IMR-90 (cell line): Measurements from ENCODE around the gene ATG9B. TPM values are rescaled to one million over a fixed set of nuclear protein-coding genes. Genes with fewer than 3 reads are reported as not detected.

ENCODE experiments used
- ATAC-seq: fragments of 200-7000 bp; cut with Tn5 transposase; 2 replicates; pipeline ENCODE4 v1.9.1; 2020; ENCODE audit warnings: low read depth, mild to moderate bottlenecking, moderate library complexity
- BruUV-seq: library from RNA; stranded (reverse); fragments of 400-500 nt; replicated peaks from 2 replicates; lab custom pipeline; 2021; lab: Mats Ljungman, UMichigan
- CTCF ChIA-PET: fragments of 300-600 bp; formaldehyde crosslinking; extraction: SDS; loops from one replicate; lab custom pipeline; 2021; ENCODE audit warnings: antibody characterized with exemption; lab: Yijun Ruan, JAX
- POLR2A ChIA-PET: fragments of 300-600 bp; sonication (Branson Sonifier 250); formaldehyde crosslinking; loops from one replicate; lab custom pipeline; 2022; ENCODE audit warnings: antibody characterized with exemption; ENCODE audit not compliant: unreplicated experiment; lab: Charles Lee
- DNase-seq: peaks from one replicate; pipeline ENCODE4 v3.0.0; 2013
- H2AFZ ChIP-seq: replicated peaks from 2 replicates; pipeline ENCODE3; 2013; ENCODE audit warnings: low read length, mild to moderate bottlenecking; ENCODE audit not compliant: poor library complexity
- H2AK5ac ChIP-seq: 2 replicates; pipeline ENCODE4 v1.6.1; 2013; ENCODE audit warnings: low read depth, low read length, inconsistent platforms
- H2AK9ac ChIP-seq: replicated peaks from 2 replicates; pipeline ENCODE3; 2013; ENCODE audit warnings: mild to moderate bottlenecking, low read depth, low read length, moderate library complexity; ENCODE audit not compliant: poor library complexity
- H2BK120ac ChIP-seq: 2 replicates; pipeline ENCODE4 v1.6.1; 2013; ENCODE audit warnings: low read depth, low read length, inconsistent platforms
- H2BK15ac ChIP-seq: 3 replicates; pipeline ENCODE4 v1.6.1; 2013; ENCODE audit warnings: low read depth, low read length, inconsistent platforms
- H2BK20ac ChIP-seq: 2 replicates; pipeline ENCODE4 v1.6.1; 2013; ENCODE audit warnings: low read depth, mild to moderate bottlenecking, inconsistent platforms, low read length, moderate library complexity
- H2BK5ac ChIP-seq: 2 replicates; pipeline ENCODE4 v1.6.1; 2013; ENCODE audit warnings: mild to moderate bottlenecking, low read depth, low read length, inconsistent platforms; ENCODE audit not compliant: poor library complexity, severe bottlenecking
- H3K14ac ChIP-seq: replicated peaks from 2 replicates; pipeline ENCODE4 v1.6.1; 2013; ENCODE audit warnings: low read depth, low read length, inconsistent platforms
- H3K18ac ChIP-seq: 2 replicates; pipeline ENCODE4 v1.6.1; 2013; ENCODE audit warnings: low read depth, low read length, control low read depth
- H3K23ac ChIP-seq: 2 replicates; pipeline ENCODE4 v1.6.1; 2013; ENCODE audit warnings: low read depth, low read length, inconsistent platforms
- H3K27ac ChIP-seq: 2 replicates; pipeline ENCODE4 v1.5.1; 2013; ENCODE audit warnings: mild to moderate bottlenecking, control low read depth, low read length; ENCODE audit not compliant: insufficient read depth
- H3K27me3 ChIP-seq: 2 replicates; pipeline ENCODE4 v1.6.1; 2013; ENCODE audit warnings: low read length; ENCODE audit not compliant: control insufficient read depth, insufficient read depth
- H3K36me3 ChIP-seq: 2 replicates; pipeline ENCODE4 v1.6.1; 2013; ENCODE audit warnings: low read length, mixed read lengths; ENCODE audit not compliant: control insufficient read depth, insufficient read depth
- H3K4ac ChIP-seq: 2 replicates; pipeline ENCODE4 v1.6.1; 2013; ENCODE audit warnings: low read depth, low read length, inconsistent platforms
- H3K4me1 ChIP-seq: 2 replicates; pipeline ENCODE4 v1.6.1; 2013; ENCODE audit warnings: low read length, mixed read lengths; ENCODE audit not compliant: control insufficient read depth, insufficient read depth
- H3K4me2 ChIP-seq: 2 replicates; pipeline ENCODE4 v1.6.1; 2013; ENCODE audit warnings: low read depth, mild to moderate bottlenecking, control low read depth, low read length, moderate library complexity
- H3K4me3 ChIP-seq: 2 replicates; pipeline ENCODE4 v1.5.1; 2013; ENCODE audit warnings: low read depth, mild to moderate bottlenecking, control low read depth, low read length, moderate library complexity; ENCODE audit not compliant: insufficient read depth
- H3K56ac ChIP-seq: 2 replicates; pipeline ENCODE4 v1.6.1; 2013; ENCODE audit warnings: low read length, inconsistent platforms; ENCODE audit not compliant: insufficient read depth; ENCODE audit errors: extremely low read depth
- H3K79me1 ChIP-seq, 2 experiments: 2 replicates each; pipeline ENCODE4 v1.6.1; 2013; ENCODE audit warnings: low read length in 2 of 2, inconsistent platforms in 1 of 2, low read depth in 1 of 2
- H3K9ac ChIP-seq: 2 replicates; pipeline ENCODE4 v1.6.1; 2013; ENCODE audit warnings: low read depth, low read length, control low read depth
- H3K9me1 ChIP-seq: 2 replicates; pipeline ENCODE4 v1.6.1; 2013; ENCODE audit warnings: low read length, inconsistent platforms; ENCODE audit not compliant: insufficient read depth
- H3K9me3 ChIP-seq: 2 replicates; pipeline ENCODE4 v1.6.1; 2013; ENCODE audit warnings: low read length; ENCODE audit not compliant: control insufficient read depth, insufficient read depth
- H4K20me1 ChIP-seq: 2 replicates; pipeline ENCODE4 v1.6.1; 2013; ENCODE audit warnings: low read length, inconsistent platforms; ENCODE audit not compliant: insufficient read depth
- H4K5ac ChIP-seq: 2 replicates; pipeline ENCODE4 v1.6.1; 2013; ENCODE audit warnings: mild to moderate bottlenecking, low read depth, low read length, control low read depth
- H4K8ac ChIP-seq, 2 experiments: 2 replicates each; pipeline ENCODE4 v1.6.1; 2013; ENCODE audit warnings: low read depth in 2 of 2, low read length in 2 of 2, control low read depth in 1 of 2, inconsistent platforms in 1 of 2
- H4K91ac ChIP-seq: 2 replicates; pipeline ENCODE4 v1.6.1; 2013; ENCODE audit warnings: low read depth, low read length, inconsistent platforms; ENCODE audit not compliant: insufficient read depth
- CHD1 ChIP-seq: IDR thresholded peaks from 2 replicates; pipeline ENCODE4 v1.6.1; 2012; ENCODE audit warnings: low read depth, low read length, improper control_type of control experiment
- WGBS, 2 experiments: methylation state at CpG; one replicate each; pipeline versions ENCODE4 v1.1.5 to v1.1.7; 2013; ENCODE audit warnings: missing lambda C conversion rate in 2 of 2; ENCODE audit not compliant: insufficient read length in 1 of 2; ENCODE audit errors: extremely low coverage in 2 of 2; 5-methylcytosine and 5-hydroxymethylcytosine counted together
- dilution Hi-C: fragments of 300-500 bp; cut with HindIII; formaldehyde crosslinking; loops from one replicate; pipeline ENCODE4 v1.14.3; 2018; ENCODE audit warnings: low sequenced_read_pairs; ENCODE audit not compliant: unreplicated experiment
- in situ Hi-C: fragments of 300-500 bp; cut with MboI; formaldehyde crosslinking; loops from 3 replicates; pipeline ENCODE4 v1.14.3; 2019; ENCODE audit warnings: low sequenced_read_pairs, inconsistent platforms, mixed read lengths
- intact Hi-C: fragments of 100-400 bp; cut with micrococcal nuclease; formaldehyde crosslinking; loops from 2 replicates; pipeline ENCODE4 v1.10.0; 2022
- polyA plus RNA-seq, 3 experiments: library from polyadenylated mRNA; depleted of rRNA; stranded (reverse); fragments of >200 nt; gene quantifications; 2 replicates each; pipeline ENCODE4 v1.2.3, GENCODE V29; 2012; ENCODE audit warnings: low replicate concordance in 1 of 3
- total RNA-seq: library from RNA; depleted of rRNA; stranded (reverse); fragments of >200 nt; gene quantifications from 2 replicates; pipeline ENCODE4 v1.2.3, GENCODE V29; 2012

ATG9B gene
- total and polyA plus RNA-seq, 2 of the 4 experiments (the other 2 are of a cell fraction), result 0.18 to 0.91 TPM

- peak overlapping the region; percentile 68 for H2AFZ ChIP-seq
- H2BK20ac ChIP-seq, result no peak overlapping the region
- ATAC-seq (peak; percentile 56), DNase-seq (peak; percentile 66)
- no peak overlapping the region for H3K23ac ChIP-seq
- no peak overlapping the region for H4K5ac ChIP-seq
- no peaks in the 10 kb centered on the region; the same call in 1 of the 2 replicates for H3K27me3 ChIP-seq
- peaks cover 18% of the 10 kb centered on the region for H4K20me1 ChIP-seq
- BruUV-seq, result no TSS peak
- dilution Hi-C loops (no loop called here), in situ Hi-C loops (no loop called here), intact Hi-C loops (no loop called here)
- no peak overlapping the region for H3K14ac ChIP-seq
- no peak overlapping the region for H3K18ac ChIP-seq
- peak overlapping the region; percentile 82 for H2AK9ac ChIP-seq
- no peaks in the 10 kb centered on the region for H3K79me1 ChIP-seq
- H3K4me1 ChIP-seq, result peaks cover 11% of the 10 kb centered on the region; the same call in 1 of the 2 replicates
- ChIA-PET POLR2A (no interaction called here), CTCF (interaction anchor here (0.9 kb wide), 1 partner anchor 19 kb away, joined by 3 read pairs; the partner anchor contains the start of gene ABCB8)
- 0 out of 2 replicates have a peak overlapping the region, but pooled peaks have one; percentile 8 for H2AK5ac ChIP-seq
- H3K4ac ChIP-seq, result no peak overlapping the region
- H4K91ac ChIP-seq, result no peak overlapping the region
- H3K4me2 ChIP-seq, result peak overlapping the region; percentile 13; the same call in 1 of the 2 replicates
- H2BK15ac ChIP-seq, result no peak overlapping the region
- H3K27ac ChIP-seq, result peak overlapping the region; percentile 11; the same call in 1 of the 2 replicates
- H3K9ac ChIP-seq, result no peak overlapping the region
- no peak overlapping the region for H3K56ac ChIP-seq
- H3K9me1 ChIP-seq, result peaks cover 6% of the 10 kb centered on the region; the same call in 1 of the 2 replicates
- no peak overlapping the region for H2BK120ac ChIP-seq
- no CpG with 5 or more reads among the region's 14 CpGs for WGBS, 2 experiments
- no peak overlapping the region for H4K8ac ChIP-seq
- peaks cover 11% of the 10 kb centered on the region; the same call in 1 of the 2 replicates for H3K36me3 ChIP-seq
- H3K4me3 ChIP-seq, result no peak overlapping the region
- H2BK5ac ChIP-seq, result no peak overlapping the region
- no peak for TF ChIP-seq CHD1
- no peaks in the 10 kb centered on the region for H3K9me3 ChIP-seq
Measured at GRCh38 chr7:151046603-151047573, 22.6 kb upstream of the ATG9B start.
